K562 (cell line): Measurements from ENCODE around the gene VDAC1. TPM values are rescaled to one million over a fixed set of nuclear protein-coding genes. Genes with fewer than 3 reads are reported as not detected.
A peak's percentile ranks its signal among the peaks of the same experiment; 100 is the strongest.

ENCODE experiments used
- CBX1 ChIP-seq: sonication (generic); IDR thresholded peaks from 2 replicates; pipeline ENCODE4 v1.6.1; 2016; ENCODE audit warnings: antibody characterized with exemption, low read depth, mild to moderate bottlenecking
- CLOCK ChIP-seq: fragments of 250-450 bp; sonication (Bioruptor Pico); IDR thresholded peaks from 2 replicates; pipeline ENCODE4 v1.4.0; 2020; ENCODE audit warnings: mild to moderate bottlenecking, moderate library complexity, borderline replicate concordance
- DNMT1 ChIP-seq: fragments of 450-650 bp; IDR thresholded peaks from 2 replicates; pipeline ENCODE4 v1.6.1; 2016; ENCODE audit warnings: antibody characterized with exemption, mild to moderate bottlenecking
- ERF ChIP-seq: fragments of 450-650 bp; formaldehyde crosslinking; IDR thresholded peaks from 2 replicates; pipeline ENCODE4 v1.4.0; 2020; ENCODE audit warnings: mild to moderate bottlenecking, mixed read lengths
- ESRRB ChIP-seq: fragments of 250-450 bp; sonication (Bioruptor Pico); IDR thresholded peaks from 2 replicates; pipeline ENCODE4 v1.5.0; 2020; ENCODE audit warnings: mild to moderate bottlenecking, moderate library complexity, borderline replicate concordance
- ETS2 ChIP-seq: IDR thresholded peaks from 2 replicates; pipeline ENCODE4 v1.6.1; 2016; ENCODE audit warnings: borderline replicate concordance, missing genetic modification characterization, mild to moderate bottlenecking, moderate library complexity, missing compliant biosample characterization; ENCODE audit not compliant: poor library complexity, severe bottlenecking
- HNRNPUL1 ChIP-seq: fragments of 200-400 bp; formaldehyde crosslinking; IDR thresholded peaks from 2 replicates; pipeline ENCODE4 v1.6.1; 2017; ENCODE audit warnings: low read length
- IFI16 ChIP-seq: fragments of 250-450 bp; sonication (Bioruptor Pico); IDR thresholded peaks from 2 replicates; pipeline ENCODE4 v2.1.2; 2022; ENCODE audit warnings: mild to moderate bottlenecking, inconsistent platforms
- KDM1A ChIP-seq, 2 experiments: fragments of 450-650 bp; IDR thresholded peaks; 2 replicates each; pipeline ENCODE4 v1.6.1; 2016; ENCODE audit warnings: mild to moderate bottlenecking in 2 of 2
- KHSRP ChIP-seq: fragments of 450-650 bp; IDR thresholded peaks from 2 replicates; pipeline ENCODE4 v1.6.1; 2017
- MAX ChIP-seq: sonication (generic); formaldehyde crosslinking; IDR thresholded peaks from 2 replicates; pipeline ENCODE4 v1.9.0; 2022; ENCODE audit warnings: mild to moderate bottlenecking, missing genetic modification reagents
- MCM3 ChIP-seq: fragments of 450-650 bp; IDR thresholded peaks from 2 replicates; pipeline ENCODE4 v1.6.1; 2016
- NBN ChIP-seq: fragments of 450-650 bp; IDR thresholded peaks from 2 replicates; pipeline ENCODE4 v1.6.1; 2016; ENCODE audit warnings: low read depth, mild to moderate bottlenecking
- NCOA4 ChIP-seq: fragments of 450-650 bp; IDR thresholded peaks from 2 replicates; pipeline ENCODE4 v1.6.1; 2018; ENCODE audit warnings: mild to moderate bottlenecking; ENCODE audit not compliant: partially characterized antibody
- NFRKB ChIP-seq: fragments of 450-650 bp; IDR thresholded peaks from 2 replicates; pipeline ENCODE4 v1.6.1; 2016; ENCODE audit warnings: low read depth
- PHB ChIP-seq: fragments of 250-450 bp; sonication (Bioruptor Pico); IDR thresholded peaks from 2 replicates; pipeline ENCODE4 v1.5.0; 2021
- RBM25 ChIP-seq: fragments of 200-400 bp; formaldehyde crosslinking; IDR thresholded peaks from 2 replicates; pipeline ENCODE4 v1.6.1; 2018; ENCODE audit warnings: low read length, low read depth, moderate library complexity; ENCODE audit not compliant: severe bottlenecking
- TARDBP ChIP-seq: fragments of 450-650 bp; IDR thresholded peaks from 2 replicates; pipeline ENCODE4 v1.6.1; 2016
- ZKSCAN1 ChIP-seq: fragments of 150-350 bp; IDR thresholded peaks from 2 replicates; pipeline ENCODE4 v1.6.1; 2016; ENCODE audit warnings: low read depth, low read length
- ZNF263 ChIP-seq: sonication (generic); formaldehyde crosslinking; IDR thresholded peaks from 2 replicates; pipeline ENCODE4 v1.8.0; 2022; ENCODE audit warnings: mild to moderate bottlenecking, missing genetic modification reagents, borderline replicate concordance
- ZNF324 ChIP-seq: fragments of 250-450 bp; sonication (Bioruptor Pico); IDR thresholded peaks from 2 replicates; pipeline ENCODE4 v1.4.0; 2020; ENCODE audit warnings: mild to moderate bottlenecking
- ZNF644 ChIP-seq: fragments of 200-800 bp; sonication (Bioruptor generic); IDR thresholded peaks from 2 replicates; pipeline ENCODE4 v1.6.1; 2016; ENCODE audit warnings: low read depth, missing genetic modification characterization, missing compliant biosample characterization
- ZNF76 ChIP-seq: fragments of 250-450 bp; sonication (Bioruptor Pico); IDR thresholded peaks from 2 replicates; pipeline ENCODE4 v1.4.0; 2020; ENCODE audit warnings: mild to moderate bottlenecking, moderate library complexity, borderline replicate concordance
- polyA plus RNA-seq, 8 experiments: library from polyadenylated mRNA; depleted of rRNA in 4 of 8; stranded (reverse) in 5 of 8; unstranded in 3 of 8; fragments of >200 nt; fragmentation: Nextera tagmentation in 2 of 8; fragmentation: Illumina TruSeq in 1 of 8; extraction: Ambion mirVana in 2 of 8; extraction: Trizol in 1 of 8; gene quantifications; 2 replicates each; pipeline versions ENCODE4 v1.2.1 to v1.2.3, GENCODE V29; 2011 to 2014; ENCODE audit warnings: inconsistent platforms in 1 of 8, missing spikeins in 1 of 8
- total RNA-seq, 7 experiments: library from RNA; depleted of rRNA in 6 of 7; stranded (reverse); fragments of >200 nt in 6 of 7; fragmentation: Illumina TruSeq in 2 of 7; extraction: Trizol in 2 of 7; gene quantifications; 2 replicates each; pipeline versions ENCODE4 v1.2.1 to v1.2.3, GENCODE V29; 2011 to 2021; ENCODE audit warnings: low replicate concordance in 1 of 7
- TF ChIP-seq, protein P1 (sequence below): fragments of 250-450 bp; sonication (Bioruptor Pico); IDR thresholded peaks from 2 replicates; pipeline ENCODE4 v1.5.0; 2020; ENCODE audit warnings: mild to moderate bottlenecking, borderline replicate concordance
- TF ChIP-seq, protein P2 (sequence below): fragments of 450-650 bp; IDR thresholded peaks from 2 replicates; pipeline ENCODE4 v1.6.1; 2016; ENCODE audit warnings: missing biosample characterization, missing genetic modification characterization

The VDAC1 gene
- total and polyA plus RNA-seq, 9 of the 15 experiments (the other 6 are each of a cell fraction or from before 2014, with no cell fraction given) = 168 to 366 (median 293) TPM

- TF ChIP-seq CLOCK (CRISPR knock-in tag) (no peak), DNMT1 (no peak), NFRKB (0 out of 2 replicates have a peak, but pooled peaks have one; percentile 82), ZNF324 (no peak), IFI16 (no peak), ZNF76 (CRISPR knock-in tag) (no peak), ERF (peak; percentile 63; the same call in 1 of the 2 replicates), NBN (peak; percentile 20; the same call in 1 of the 2 replicates), ZNF644 (no peak), ZKSCAN1 (no peak; the same call in 1 of the 2 replicates), CBX1 (no peak), ETS2 (no peak), ZNF263 (peak; percentile 83; the same call in 1 of the 2 replicates), RBM25 (no peak), ESRRB (CRISPR knock-in tag) (no peak), NCOA4 (no peak), PHB (peak; percentile 32; the same call in 1 of the 2 replicates), HNRNPUL1 (no peak), MAX (CRISPR knock-in tag) (peak; percentile 80), KDM1A (IDR thresholded peaks at IDR 0.05) (no peak), MCM3 (no peak), KHSRP (peak; percentile 66; the same call in 1 of the 2 replicates), TARDBP (peak; percentile 52; the same call in 1 of the 2 replicates)
- TF ChIP-seq, protein P1, sequence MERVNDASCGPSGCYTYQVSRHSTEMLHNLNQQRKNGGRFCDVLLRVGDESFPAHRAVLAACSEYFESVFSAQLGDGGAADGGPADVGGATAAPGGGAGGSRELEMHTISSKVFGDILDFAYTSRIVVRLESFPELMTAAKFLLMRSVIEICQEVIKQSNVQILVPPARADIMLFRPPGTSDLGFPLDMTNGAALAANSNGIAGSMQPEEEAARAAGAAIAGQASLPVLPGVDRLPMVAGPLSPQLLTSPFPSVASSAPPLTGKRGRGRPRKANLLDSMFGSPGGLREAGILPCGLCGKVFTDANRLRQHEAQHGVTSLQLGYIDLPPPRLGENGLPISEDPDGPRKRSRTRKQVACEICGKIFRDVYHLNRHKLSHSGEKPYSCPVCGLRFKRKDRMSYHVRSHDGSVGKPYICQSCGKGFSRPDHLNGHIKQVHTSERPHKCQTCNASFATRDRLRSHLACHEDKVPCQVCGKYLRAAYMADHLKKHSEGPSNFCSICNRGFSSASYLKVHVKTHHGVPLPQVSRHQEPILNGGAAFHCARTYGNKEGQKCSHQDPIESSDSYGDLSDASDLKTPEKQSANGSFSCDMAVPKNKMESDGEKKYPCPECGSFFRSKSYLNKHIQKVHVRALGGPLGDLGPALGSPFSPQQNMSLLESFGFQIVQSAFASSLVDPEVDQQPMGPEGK (CRISPR knock-in tag) = no peak
- TF ChIP-seq, protein P2, sequence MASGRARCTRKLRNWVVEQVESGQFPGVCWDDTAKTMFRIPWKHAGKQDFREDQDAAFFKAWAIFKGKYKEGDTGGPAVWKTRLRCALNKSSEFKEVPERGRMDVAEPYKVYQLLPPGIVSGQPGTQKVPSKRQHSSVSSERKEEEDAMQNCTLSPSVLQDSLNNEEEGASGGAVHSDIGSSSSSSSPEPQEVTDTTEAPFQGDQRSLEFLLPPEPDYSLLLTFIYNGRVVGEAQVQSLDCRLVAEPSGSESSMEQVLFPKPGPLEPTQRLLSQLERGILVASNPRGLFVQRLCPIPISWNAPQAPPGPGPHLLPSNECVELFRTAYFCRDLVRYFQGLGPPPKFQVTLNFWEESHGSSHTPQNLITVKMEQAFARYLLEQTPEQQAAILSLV (tag) = no peak
Measured at GRCh38 chr5:133968204-133968980, 36.4 kb downstream of the VDAC1 start, which contains the start of gene C5orf15 (continued).
